NCI-H526 (cell line): ENCODE data around the gene SSTR5.
A peak's percentile ranks its signal among the peaks of the same experiment; 100 is the strongest.

Experiments used
- DNase-seq, 2 experiments: peaks; one replicate each; lab custom pipeline; 2025; lab: John Stamatoyannopoulos, UW

Gene SSTR5

DNA sequence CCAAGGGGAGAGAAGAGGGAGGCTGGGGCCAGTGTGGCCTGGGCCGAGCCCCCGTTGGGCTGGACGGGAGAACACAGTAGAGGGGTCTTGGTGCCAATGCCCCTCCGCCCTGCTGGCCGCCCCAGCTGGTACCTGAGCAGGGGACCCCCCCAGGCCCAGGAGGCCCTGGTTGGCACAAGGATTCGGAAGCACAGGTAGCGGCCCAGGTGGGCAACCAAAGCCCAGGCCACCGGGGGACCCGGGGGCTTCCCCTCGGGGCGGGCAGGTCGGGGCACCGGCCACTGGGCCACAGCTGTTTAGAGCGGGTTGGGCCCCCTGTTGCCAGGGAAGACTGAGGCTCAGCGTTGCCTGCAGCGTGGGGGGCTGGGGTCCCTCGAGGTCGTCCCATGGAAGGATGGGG is 51.7 kb downstream of the SSTR5 start:
- DNase-seq, result no peak

GRCh38 chr16:1124795-1125194 is 52.2 kb downstream of the SSTR5 start:
- no peak for DNase-seq

DNA sequence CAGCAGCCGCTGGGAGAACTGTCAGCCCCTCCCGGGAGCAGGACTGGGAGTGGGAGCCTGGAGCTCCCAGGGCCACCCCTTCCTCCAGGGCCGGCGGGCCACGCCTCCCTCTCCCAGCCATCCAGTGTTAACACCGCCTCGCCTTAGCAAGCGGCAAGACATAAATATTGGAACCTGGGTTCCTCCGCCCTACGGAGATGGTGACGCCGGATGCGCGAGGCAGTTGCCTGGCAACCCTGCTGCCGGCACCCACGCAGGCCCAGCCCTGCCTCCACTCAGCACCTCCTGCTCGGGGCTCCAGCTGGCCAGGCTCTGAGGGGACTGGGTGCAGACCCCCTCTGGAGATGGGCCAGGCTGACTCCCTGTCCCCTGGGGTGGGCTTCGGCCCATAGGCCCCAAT is 52.9 kb downstream of the SSTR5 start:
- DNase-seq, result peak; percentile 17 to 67

- DNase-seq, result no peak
Measured at GRCh38 chr16:1126044-1126443, 53.5 kb downstream of the SSTR5 start.

DNA sequence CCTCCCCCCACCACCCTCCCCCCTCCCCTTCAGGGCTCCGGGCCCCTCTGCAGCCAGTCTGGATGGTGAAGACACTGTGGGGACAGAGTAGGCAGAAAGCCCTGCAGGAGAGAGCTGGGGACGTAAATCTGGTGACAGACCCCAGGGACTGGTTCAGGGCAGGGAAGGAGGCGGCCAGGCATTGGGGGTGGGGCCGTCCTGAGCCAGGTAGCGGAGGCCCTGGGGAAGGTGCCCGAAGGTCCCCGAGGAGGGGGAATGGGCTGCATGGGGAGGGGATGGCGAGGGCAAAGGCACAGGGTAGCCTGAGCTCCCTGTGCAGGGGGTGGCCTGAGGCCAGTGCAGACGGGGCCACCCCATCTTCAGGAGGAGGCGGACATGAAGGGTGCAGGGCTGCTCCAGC is 54.0 kb downstream of the SSTR5 start:
- DNase-seq, result no peak

- no peak for DNase-seq
Measured at GRCh38 chr16:1127101-1127500, 54.6 kb downstream of the SSTR5 start.

DNA sequence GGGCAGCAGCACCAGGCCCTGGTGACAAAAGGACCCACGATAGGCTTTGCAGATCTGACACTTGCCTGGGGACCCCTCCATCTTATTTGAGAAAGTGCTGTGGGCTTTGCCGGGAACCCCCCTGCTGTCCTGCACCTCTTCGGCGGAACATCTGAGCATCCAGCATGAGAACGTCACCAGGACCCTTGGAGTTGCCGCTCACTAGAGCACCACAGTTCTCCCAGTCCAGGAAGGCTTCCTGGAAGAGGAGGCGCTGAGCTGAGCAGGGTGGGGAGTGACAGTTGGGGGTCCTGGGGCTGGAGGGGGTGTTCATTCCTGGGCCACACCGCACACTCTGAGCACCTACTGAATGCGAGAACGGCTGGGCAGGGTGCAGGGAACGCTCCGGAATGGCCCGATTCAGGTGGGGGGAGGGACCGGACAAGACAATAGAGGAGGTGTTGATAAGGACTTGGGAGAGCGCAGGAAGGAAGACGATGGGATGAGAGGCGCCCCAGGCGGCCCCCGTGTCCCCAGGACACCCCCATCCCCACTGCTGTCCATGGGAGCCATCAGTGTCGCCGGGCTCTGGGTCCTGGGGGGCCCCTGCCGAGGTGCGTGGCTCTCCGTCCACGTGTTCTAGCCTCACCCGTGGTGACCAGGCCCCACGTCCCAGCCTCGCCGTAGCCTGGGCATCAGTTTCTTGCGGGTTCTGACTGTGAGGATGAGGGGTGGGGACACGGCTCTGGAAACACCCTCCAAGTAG is 55.6 kb downstream of the SSTR5 start:
- no peak for DNase-seq

- DNase-seq, result no peak
Measured at GRCh38 chr16:1129106-1129960, 56.8 kb downstream of the SSTR5 start.

DNA sequence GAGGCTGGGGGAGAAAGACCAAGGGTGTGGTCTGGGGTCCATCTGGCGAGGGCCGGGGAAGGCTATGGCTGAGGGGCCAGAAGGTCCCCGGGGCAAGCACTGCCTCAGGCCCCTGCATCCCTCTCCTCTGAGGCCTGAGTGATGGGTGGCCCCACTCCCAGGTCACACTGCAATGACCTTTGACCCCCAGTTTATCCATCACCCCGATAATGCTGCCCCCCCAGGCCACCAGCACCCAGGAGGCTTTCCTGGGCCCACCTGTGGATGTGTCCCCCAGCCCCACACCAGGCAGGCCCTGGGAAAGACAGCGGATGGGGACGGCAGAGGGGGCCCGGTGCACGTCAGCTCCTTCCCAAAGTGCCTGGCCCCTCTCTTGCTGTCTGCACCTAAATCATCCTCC is 57.8 kb downstream of the SSTR5 start:
- no peak for DNase-seq
